ENCODE measurements around the gene CGB7. TPM values are rescaled to one million over a fixed set of nuclear protein-coding genes. Genes with fewer than 3 reads are reported as not detected.

CGB7 gene
- total and polyA plus RNA-seq, 2 donors (not counting 1 experiment from before 2014, with no cell fraction given): not detected

- no peaks in the 10 kb centered on the region for H3K9me3 Mint-ChIP-seq (ENCODE audit: insufficient read depth)
- ATAC-seq (ENCODE audit: low read depth) (no peak), DNase-seq (no peak)
- Histone ChIP-seq H3K27me3 (replicated peaks in 1 of 4; ENCODE audit: control extremely low read depth in 1 of 4, control insufficient read depth in 3 of 4, insufficient read depth in 4 of 4, low read length in 3 of 4) (no peaks in the 10 kb centered on the region), H4K20me1 (ENCODE audit: control insufficient read depth, insufficient read depth, low read length, poor library complexity, severe bottlenecking) (peaks cover 96% of the 10 kb centered on the region), H3K27ac (ENCODE audit: low read length in 2 of 2) (no peak overlapping the region), H3K4me1 (ENCODE audit: control insufficient read depth in 2 of 2, insufficient read depth in 2 of 2, low read length in 2 of 2) (no peaks in the 10 kb centered on the region), H3K36me3 (replicated peaks in 1 of 2; ENCODE audit: control extremely low read depth in 1 of 2, control insufficient read depth in 1 of 2, extremely low read depth in 1 of 2, insufficient read depth in 2 of 2, low read length in 1 of 2) (peaks cover 1 to 73% of the 10 kb centered on the region in 2 experiments), H3K4me2 (replicated peaks; ENCODE audit: low read depth, low read length, poor library complexity, severe bottlenecking) (no peak overlapping the region), H3K4me3 (ENCODE audit: control extremely low read depth in 1 of 5, extremely low read depth in 1 of 5, insufficient read depth in 1 of 5, low read depth in 2 of 5, low read length in 4 of 5) (no peak overlapping the region), H2AFZ (ENCODE audit: insufficient read depth, low read depth, low read length, poor library complexity, severe bottlenecking) (no peak overlapping the region), H3K9me3 (ENCODE audit: control extremely low read depth in 1 of 3, control insufficient read depth in 2 of 3, insufficient read depth in 1 of 3, low read length in 2 of 3) (no peaks in the 10 kb centered on the region), H3K79me2 (ENCODE audit: control insufficient read depth, insufficient read depth, low read length) (peaks cover 65% of the 10 kb centered on the region), H3K9ac (ENCODE audit: low read length) (no peak overlapping the region)
- POLR2A ChIA-PET: no interaction called here
- H3K27ac Mint-ChIP-seq: no peak overlapping the region
- no peak for TF ChIP-seq EZH2 (IDR thresholded peaks at IDR 0.05; ENCODE audit: borderline replicate concordance, insufficient read depth, low read depth, low read length, poor library complexity, severe bottlenecking)
- TF ChIP-seq, protein P1, sequence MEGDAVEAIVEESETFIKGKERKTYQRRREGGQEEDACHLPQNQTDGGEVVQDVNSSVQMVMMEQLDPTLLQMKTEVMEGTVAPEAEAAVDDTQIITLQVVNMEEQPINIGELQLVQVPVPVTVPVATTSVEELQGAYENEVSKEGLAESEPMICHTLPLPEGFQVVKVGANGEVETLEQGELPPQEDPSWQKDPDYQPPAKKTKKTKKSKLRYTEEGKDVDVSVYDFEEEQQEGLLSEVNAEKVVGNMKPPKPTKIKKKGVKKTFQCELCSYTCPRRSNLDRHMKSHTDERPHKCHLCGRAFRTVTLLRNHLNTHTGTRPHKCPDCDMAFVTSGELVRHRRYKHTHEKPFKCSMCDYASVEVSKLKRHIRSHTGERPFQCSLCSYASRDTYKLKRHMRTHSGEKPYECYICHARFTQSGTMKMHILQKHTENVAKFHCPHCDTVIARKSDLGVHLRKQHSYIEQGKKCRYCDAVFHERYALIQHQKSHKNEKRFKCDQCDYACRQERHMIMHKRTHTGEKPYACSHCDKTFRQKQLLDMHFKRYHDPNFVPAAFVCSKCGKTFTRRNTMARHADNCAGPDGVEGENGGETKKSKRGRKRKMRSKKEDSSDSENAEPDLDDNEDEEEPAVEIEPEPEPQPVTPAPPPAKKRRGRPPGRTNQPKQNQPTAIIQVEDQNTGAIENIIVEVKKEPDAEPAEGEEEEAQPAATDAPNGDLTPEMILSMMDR (IDR thresholded peaks at IDR 0.05): no peak
- intact Hi-C loops (cut with micrococcal nuclease): no loop called here
- peaks cover 7% of the 10 kb centered on the region for H3K4me1 Mint-ChIP-seq
- H3K4me3 Mint-ChIP-seq: no peak overlapping the region
- 93% methylated on average over 18 of the region's 23 CpGs for WGBS (ENCODE audit: insufficient coverage)
- CTCF ChIA-PET: interaction anchor here (0.6 to 1.7 kb wide), 8 partner anchors 11 to 536 kb away, joined by 3 to 14 read pairs (median 3); no protein-coding TSS in a partner anchor
- no peaks in the 10 kb centered on the region for H3K27me3 Mint-ChIP-seq
These were observed 37.2 kb upstream of the CGB7 start for GRCh38 chr19:49094505-49095482.

GRCh38 chr19:49092686-49093085 lies 35.1 kb upstream of the CGB7 start:
- H3K27me3 Mint-ChIP-seq: no peaks in the 10 kb centered on the region
- H3K27ac Mint-ChIP-seq: no peak overlapping the region
- WGBS (ENCODE audit: insufficient coverage): 97% methylated on average over 6 of the region's 6 CpGs
- H3K27ac ChIP-seq (ENCODE audit: low read length in 2 of 2): no peak overlapping the region
- intact Hi-C loops (cut with micrococcal nuclease): no loop called here
- no peak overlapping the region for H3K4me3 ChIP-seq (ENCODE audit: control extremely low read depth in 1 of 5, extremely low read depth in 1 of 5, insufficient read depth in 1 of 5, low read depth in 2 of 5, low read length in 4 of 5)
- H3K79me2 ChIP-seq (ENCODE audit: control insufficient read depth, insufficient read depth, low read length): peaks cover 69% of the 10 kb centered on the region
- H3K4me1 Mint-ChIP-seq: peaks cover 16% of the 10 kb centered on the region
- ATAC-seq (ENCODE audit: low read depth) (no peak), DNase-seq (no peak)
- no peak overlapping the region for H2AFZ ChIP-seq (ENCODE audit: insufficient read depth, low read depth, low read length, poor library complexity, severe bottlenecking)
- no peaks in the 10 kb centered on the region for H3K9me3 Mint-ChIP-seq (ENCODE audit: insufficient read depth)
- no peak overlapping the region for H3K4me2 ChIP-seq (replicated peaks; ENCODE audit: low read depth, low read length, poor library complexity, severe bottlenecking)
- H3K9ac ChIP-seq (ENCODE audit: low read length): no peak overlapping the region
- ChIA-PET CTCF (interaction anchor here (0.9 kb wide), 1 partner anchor 14 kb away, joined by 3 read pairs; no protein-coding TSS in a partner anchor), POLR2A (no interaction called here)
- peaks cover 91% of the 10 kb centered on the region for H4K20me1 ChIP-seq (ENCODE audit: control insufficient read depth, insufficient read depth, low read length, poor library complexity, severe bottlenecking)
- H3K4me1 ChIP-seq (ENCODE audit: control insufficient read depth in 2 of 2, insufficient read depth in 2 of 2, low read length in 2 of 2): peaks cover 0 to 1% of the 10 kb centered on the region in 2 donors
- H3K27me3 ChIP-seq (replicated peaks in 1 of 4; ENCODE audit: control extremely low read depth in 1 of 4, control insufficient read depth in 3 of 4, insufficient read depth in 4 of 4, low read length in 3 of 4): no peaks in the 10 kb centered on the region
- peaks cover 0 to 64% of the 10 kb centered on the region in 2 experiments for H3K36me3 ChIP-seq (replicated peaks in 1 of 2; ENCODE audit: control extremely low read depth in 1 of 2, control insufficient read depth in 1 of 2, extremely low read depth in 1 of 2, insufficient read depth in 2 of 2, low read length in 1 of 2)
- H3K9me3 ChIP-seq (ENCODE audit: control extremely low read depth in 1 of 3, control insufficient read depth in 2 of 3, insufficient read depth in 1 of 3, low read length in 2 of 3): no peaks in the 10 kb centered on the region
- TF ChIP-seq, protein P1 (IDR thresholded peaks at IDR 0.05): no peak
- TF ChIP-seq EZH2 (IDR thresholded peaks at IDR 0.05; ENCODE audit: borderline replicate concordance, insufficient read depth, low read depth, low read length, poor library complexity, severe bottlenecking): no peak
- H3K4me3 Mint-ChIP-seq: no peak overlapping the region
